SK-N-SH (cell line): ENCODE data around the gene TMEM72. TPM values are rescaled to one million over a fixed set of nuclear protein-coding genes. Genes with fewer than 3 reads are reported as not detected.

ENCODE experiments used
- CTCF ChIA-PET: fragments of 300-600, 350-600 bp; formaldehyde crosslinking; extraction: SDS; loops from one replicate; lab custom pipeline; 2021; lab: Yijun Ruan, JAX
- POLR2A ChIA-PET: fragments of 350-600 bp; sonication (Branson Sonifier 250); formaldehyde crosslinking; extraction: SDS; loops from one replicate; lab custom pipeline; 2020; ENCODE audit warnings: antibody characterized with exemption, inconsistent platforms; lab: Yijun Ruan, JAX
- DNase-seq: peaks from one replicate; pipeline ENCODE4 v3.0.0; 2012
- H2AFZ ChIP-seq: fragments of 200-600 bp; sonication (generic); 2 replicates; pipeline ENCODE4 v1.8.1; 2016; ENCODE audit warnings: antibody characterized with exemption, mild to moderate bottlenecking, low read depth
- H3F3A ChIP-seq: fragments of 200-600 bp; sonication (generic); replicated peaks from 2 replicates; pipeline ENCODE3; 2016; ENCODE audit warnings: antibody characterized with exemption, mild to moderate bottlenecking; ENCODE audit not compliant: insufficient read depth
- H3K27ac ChIP-seq, 2 experiments: fragments of 200-500 bp in 1 of 2; fragments of 200-600 bp in 1 of 2; sonication (Bioruptor generic) in 1 of 2; sonication (generic), shearing (Covaris generic) in 1 of 2; 2 replicates each; pipeline versions ENCODE4 v1.5.1 to v1.6.1; 2014 to 2016; ENCODE audit warnings: low read depth in 2 of 2, inconsistent platforms in 1 of 2, low read length in 1 of 2, mild to moderate bottlenecking in 1 of 2, mixed read lengths in 1 of 2
- H3K27me3 ChIP-seq: fragments of 200-600 bp; sonication (generic), shearing (Covaris generic); 2 replicates; pipeline ENCODE4 v1.6.1; 2016; ENCODE audit warnings: mixed run types; ENCODE audit not compliant: insufficient read depth
- H3K36me3 ChIP-seq, 2 experiments: fragments of 200-500 bp in 1 of 2; fragments of 200-600 bp in 1 of 2; sonication (Bioruptor generic) in 1 of 2; sonication (generic) in 1 of 2; replicated peaks in 1 of 2; 2 replicates each; pipeline versions ENCODE3 to v1.5.1; 2014 to 2016; ENCODE audit warnings: low read length in 1 of 2, mild to moderate bottlenecking in 1 of 2; ENCODE audit not compliant: insufficient read depth in 2 of 2, control insufficient read depth in 1 of 2
- H3K4me1 ChIP-seq, 2 experiments: fragments of 200-500 bp in 1 of 2; fragments of 200-600 bp in 1 of 2; sonication (Bioruptor generic) in 1 of 2; sonication (generic), shearing (Covaris generic) in 1 of 2; 2 replicates each; pipeline versions ENCODE4 v1.5.1 to v1.6.1; 2014 to 2016; ENCODE audit warnings: low read depth in 1 of 2, low read length in 1 of 2, mixed run types in 1 of 2; ENCODE audit not compliant: insufficient read depth in 2 of 2, control insufficient read depth in 1 of 2
- H3K4me2 ChIP-seq: fragments of 200-600 bp; sonication (generic), shearing (Covaris generic); 2 replicates; pipeline ENCODE4 v1.6.1; 2017; ENCODE audit warnings: mixed run types
- H3K4me3 ChIP-seq, 2 experiments: fragments of 200-500 bp in 1 of 2; fragments of 200-600 bp in 1 of 2; sonication (Bioruptor generic) in 1 of 2; sonication (generic), shearing (Covaris generic) in 1 of 2; 2 replicates each; pipeline versions ENCODE4 v1.5.1 to v1.8.1; 2014 to 2016; ENCODE audit warnings: low read depth in 2 of 2, inconsistent platforms in 1 of 2, low read length in 1 of 2, mild to moderate bottlenecking in 1 of 2, mixed read lengths in 1 of 2, moderate library complexity in 1 of 2
- H3K79me2 ChIP-seq: fragments of 200-600 bp; sonication (generic); 2 replicates; pipeline ENCODE4 v1.8.1; 2017; ENCODE audit warnings: mild to moderate bottlenecking; ENCODE audit not compliant: insufficient read depth
- H3K9ac ChIP-seq: fragments of 200-600 bp; sonication (generic); 2 replicates; pipeline ENCODE4 v1.6.1; 2017; ENCODE audit warnings: mixed run types
- H3K9me2 ChIP-seq: fragments of 200-600 bp; sonication (generic); 2 replicates; pipeline ENCODE4 v1.6.1; 2017; ENCODE audit warnings: mixed run types
- H3K9me3 ChIP-seq: fragments of 200-600 bp; sonication (generic); 2 replicates; pipeline ENCODE4 v1.6.1; 2017; ENCODE audit warnings: mixed run types, mild to moderate bottlenecking, moderate library complexity
- H4K20me1 ChIP-seq: fragments of 200-600 bp; sonication (generic); 2 replicates; pipeline ENCODE4 v1.6.1; 2017; ENCODE audit warnings: mild to moderate bottlenecking, mixed run types; ENCODE audit not compliant: insufficient read depth
- CHD2 ChIP-seq: fragments of 150-350 bp; IDR thresholded peaks from 2 replicates; pipeline ENCODE4 v1.6.1; 2018; ENCODE audit warnings: low read length; ENCODE audit not compliant: partially characterized antibody
- ELF1 ChIP-seq: IDR thresholded peaks from 2 replicates; pipeline ENCODE4 v1.4.0; 2012
- EP300 ChIP-seq, 2 experiments: IDR thresholded peaks; 2 replicates each; pipeline versions ENCODE4 v1.4.0 to v1.6.1; 2012; ENCODE audit warnings: borderline replicate concordance in 1 of 2, low read depth in 1 of 2, low read length in 1 of 2
- GABPA ChIP-seq: IDR thresholded peaks from 2 replicates; pipeline ENCODE4 v1.4.0; 2012; ENCODE audit warnings: low read depth, mild to moderate bottlenecking
- MEF2A ChIP-seq: IDR thresholded peaks from 2 replicates; pipeline ENCODE4 v1.4.0; 2012; ENCODE audit warnings: low read depth, borderline replicate concordance
- NFIC ChIP-seq: IDR thresholded peaks from 2 replicates; pipeline ENCODE4 v1.4.0; 2012; ENCODE audit warnings: borderline replicate concordance
- POLR2AphosphoS5 ChIP-seq: IDR thresholded peaks from 2 replicates; pipeline ENCODE4 v1.6.1; 2012; ENCODE audit warnings: low read depth, low read length
- RCOR1 ChIP-seq: fragments of 150-350 bp; IDR thresholded peaks from 2 replicates; pipeline ENCODE4 v1.6.1; 2017; ENCODE audit warnings: antibody characterized with exemption, low read length
- RFX5 ChIP-seq: IDR thresholded peaks from 2 replicates; pipeline ENCODE4 v1.6.1; 2012; ENCODE audit warnings: mild to moderate bottlenecking, improper control_type of control experiment, low read length
- RXRA ChIP-seq: IDR thresholded peaks from 2 replicates; pipeline ENCODE4 v1.4.0; 2012; ENCODE audit warnings: low read depth, mild to moderate bottlenecking, borderline replicate concordance
- SIN3A ChIP-seq: IDR thresholded peaks from 2 replicates; pipeline ENCODE4 v1.6.1; 2012; ENCODE audit warnings: low read depth, mild to moderate bottlenecking, low read length, moderate library complexity, borderline replicate concordance
- TCF12 ChIP-seq: IDR thresholded peaks from 2 replicates; pipeline ENCODE4 v1.4.0; 2012
- WGBS: methylation state at CpG from one replicate; pipeline ENCODE4 v1.1.6; 2017; ENCODE audit warnings: low lambda C conversion rate; 5-methylcytosine and 5-hydroxymethylcytosine counted together
- polyA plus RNA-seq, 3 experiments: library from polyadenylated mRNA; depleted of rRNA; stranded (reverse); fragments of >200 nt; gene quantifications; 2 replicates each; pipeline ENCODE4 v1.2.3, GENCODE V29; 2012
- TF ChIP-seq, protein P1 (sequence below): IDR thresholded peaks from 2 replicates; pipeline ENCODE4 v1.4.0; 2012; ENCODE audit warnings: low read depth, borderline replicate concordance
- TF ChIP-seq, protein P2 (sequence below): IDR thresholded peaks from 2 replicates; pipeline ENCODE4 v1.4.0; 2012; ENCODE audit warnings: low read depth
- TF ChIP-seq, protein P3 (sequence below): fragments of 200-600 bp; sonication (generic); IDR thresholded peaks from 2 replicates; pipeline ENCODE4 v1.6.1; 2017; ENCODE audit warnings: antibody characterized with exemption, mild to moderate bottlenecking, moderate library complexity
- TF ChIP-seq, protein P4 (sequence below): IDR thresholded peaks from 2 replicates; pipeline ENCODE4 v1.6.1; 2012; ENCODE audit warnings: mild to moderate bottlenecking, low read depth, low read length, moderate library complexity

TMEM72 gene
- polyA plus RNA-seq, 1 of the 3 experiments (the other 2 are of a cell fraction): not detected

DNA sequence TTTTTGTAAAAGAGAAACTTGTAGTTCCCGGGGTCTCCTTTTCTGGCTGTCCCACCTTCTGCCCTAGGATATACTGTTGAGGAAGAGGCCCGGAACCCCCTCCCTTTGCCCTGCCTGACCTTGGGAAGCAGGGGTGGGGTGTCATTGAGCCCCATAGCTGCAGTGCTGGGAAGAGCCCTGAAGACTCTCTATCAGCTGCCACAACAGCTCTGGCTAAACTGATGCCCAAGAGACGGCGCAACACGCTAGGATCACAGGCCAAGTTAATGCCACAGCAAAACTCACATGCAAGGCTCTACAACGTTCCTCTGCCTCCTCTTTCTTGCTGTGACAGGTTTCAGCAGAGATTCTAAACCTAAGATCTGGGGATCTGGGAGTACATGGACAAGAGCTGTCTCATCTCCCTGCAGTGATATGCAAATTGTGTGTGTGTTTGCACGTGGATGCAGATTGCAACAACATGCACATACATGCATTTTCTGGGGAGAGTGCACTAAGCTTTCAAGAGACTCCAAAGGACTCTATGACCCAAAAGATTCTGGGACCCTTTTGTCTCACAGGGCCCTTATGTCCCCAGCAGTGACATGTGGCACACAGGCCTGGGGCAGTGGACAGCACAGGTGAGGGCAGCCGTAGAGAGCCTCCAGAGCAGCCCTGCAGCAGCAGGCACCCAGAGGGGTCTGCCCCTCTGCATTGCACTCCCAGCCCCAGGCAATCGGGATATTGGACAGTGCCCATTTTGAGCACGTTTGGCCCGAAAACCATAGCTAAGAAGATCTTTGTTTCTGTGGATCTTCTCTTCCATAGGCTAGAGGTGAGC, 51.0 kb downstream of the TMEM72 start:
- no peaks in the 10 kb centered on the region for H3K9me3 ChIP-seq
- H3K4me1 ChIP-seq: peaks cover 19 to 34% of the 10 kb centered on the region in 2 experiments; a peak in 3 of 4 replicates
- TF ChIP-seq GABPA (no peak), POLR2AphosphoS5 (no peak), RXRA (no peak), EP300 (IDR thresholded peaks at IDR 0.05; ENCODE audit: borderline replicate concordance in 1 of 2, low read depth in 1 of 2, low read length in 1 of 2) (no peak), NFIC (no peak), MEF2A (no peak), RCOR1 (no peak), SIN3A (no peak)
- TF ChIP-seq, protein P1, sequence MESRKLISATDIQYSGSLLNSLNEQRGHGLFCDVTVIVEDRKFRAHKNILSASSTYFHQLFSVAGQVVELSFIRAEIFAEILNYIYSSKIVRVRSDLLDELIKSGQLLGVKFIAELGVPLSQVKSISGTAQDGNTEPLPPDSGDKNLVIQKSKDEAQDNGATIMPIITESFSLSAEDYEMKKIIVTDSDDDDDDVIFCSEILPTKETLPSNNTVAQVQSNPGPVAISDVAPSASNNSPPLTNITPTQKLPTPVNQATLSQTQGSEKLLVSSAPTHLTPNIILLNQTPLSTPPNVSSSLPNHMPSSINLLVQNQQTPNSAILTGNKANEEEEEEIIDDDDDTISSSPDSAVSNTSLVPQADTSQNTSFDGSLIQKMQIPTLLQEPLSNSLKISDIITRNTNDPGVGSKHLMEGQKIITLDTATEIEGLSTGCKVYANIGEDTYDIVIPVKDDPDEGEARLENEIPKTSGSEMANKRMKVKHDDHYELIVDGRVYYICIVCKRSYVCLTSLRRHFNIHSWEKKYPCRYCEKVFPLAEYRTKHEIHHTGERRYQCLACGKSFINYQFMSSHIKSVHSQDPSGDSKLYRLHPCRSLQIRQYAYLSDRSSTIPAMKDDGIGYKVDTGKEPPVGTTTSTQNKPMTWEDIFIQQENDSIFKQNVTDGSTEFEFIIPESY: no peak
- TF ChIP-seq, protein P2, sequence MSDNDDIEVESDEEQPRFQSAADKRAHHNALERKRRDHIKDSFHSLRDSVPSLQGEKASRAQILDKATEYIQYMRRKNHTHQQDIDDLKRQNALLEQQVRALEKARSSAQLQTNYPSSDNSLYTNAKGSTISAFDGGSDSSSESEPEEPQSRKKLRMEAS: no peak
- TF ChIP-seq, all 33 proteins: peak for 0
- Histone ChIP-seq H3K4me2 (no peak overlapping the region), H3K27ac (no peak overlapping the region), H4K20me1 (no peaks in the 10 kb centered on the region), H3F3A (no peaks in the 10 kb centered on the region), H3K79me2 (peaks cover 7% of the 10 kb centered on the region; the same call in 1 of the 2 replicates), H3K4me3 (no peak overlapping the region), H3K27me3 (no peaks in the 10 kb centered on the region), H2AFZ (no peak overlapping the region), H3K9ac (no peak overlapping the region), H3K36me3 (no peaks in the 10 kb centered on the region), H3K9me2 (no peaks in the 10 kb centered on the region)
- 79% methylated on average over 10 of the region's 11 CpGs for WGBS
- ChIA-PET CTCF (interaction anchor here (1.3 to 9.6 kb wide), 4 partner anchors 13 to 28 kb away, joined by 3 to 81 read pairs (median 6); no protein-coding TSS in a partner anchor), POLR2A (no interaction called here)
- no peak for DNase-seq

DNA sequence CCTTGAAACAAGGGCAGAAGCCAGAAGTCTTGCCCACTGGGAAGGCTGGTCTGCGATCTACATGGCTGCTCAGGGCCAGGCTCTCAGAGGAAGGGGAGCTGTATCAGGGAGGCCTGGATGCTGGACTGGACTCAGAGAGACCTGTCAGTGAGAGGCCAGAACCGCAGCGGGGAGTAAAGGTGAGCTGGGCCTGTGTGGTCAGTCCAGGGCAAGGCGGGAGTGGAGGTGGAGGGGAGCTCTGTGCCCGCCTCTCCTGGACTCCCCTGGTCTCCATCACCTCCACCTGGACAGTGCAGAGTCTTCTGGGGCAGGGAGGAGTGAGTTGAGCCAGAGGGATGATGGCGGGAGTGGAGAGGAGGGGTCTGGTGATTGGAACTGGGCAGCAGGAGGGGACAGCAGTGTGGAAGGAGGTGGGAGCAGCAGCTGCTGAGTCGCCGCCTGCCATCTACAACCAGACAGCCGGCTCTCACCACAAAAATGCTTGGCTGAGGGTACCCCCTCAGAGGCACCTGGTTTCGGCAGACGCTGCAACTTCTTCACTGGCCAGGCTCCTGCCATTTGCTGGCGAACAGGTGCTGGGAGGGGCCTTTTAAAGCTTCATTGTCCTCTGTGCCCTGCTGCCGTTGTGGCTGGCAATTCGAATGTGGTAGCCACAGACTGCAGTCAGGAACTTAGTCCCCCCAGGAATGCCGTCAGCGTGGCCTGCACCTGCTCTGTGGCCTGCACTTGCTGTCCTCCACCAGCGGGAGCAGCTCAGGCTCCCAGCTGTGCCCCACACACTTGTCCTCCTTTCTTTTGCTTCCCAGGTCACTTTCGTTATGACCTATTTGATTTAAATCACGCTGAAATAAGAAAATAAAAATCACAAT, 52.0 kb downstream of the TMEM72 start:
- Histone ChIP-seq H3K4me2 (0 out of 2 replicates have a peak overlapping the region, but pooled peaks have one; percentile 37), H3K4me1 (peaks cover 17 to 33% of the 10 kb centered on the region in 2 experiments; a peak in 3 of 4 replicates), H3K27ac (no peak overlapping the region; a peak in 1 of 4 replicates), H3K9me2 (no peaks in the 10 kb centered on the region), H3F3A (no peaks in the 10 kb centered on the region), H4K20me1 (no peaks in the 10 kb centered on the region), H2AFZ (no peak overlapping the region), H3K79me2 (peaks cover 7% of the 10 kb centered on the region; the same call in 1 of the 2 replicates), H3K9me3 (no peaks in the 10 kb centered on the region), H3K27me3 (no peaks in the 10 kb centered on the region), H3K4me3 (no peak overlapping the region), H3K36me3 (no peaks in the 10 kb centered on the region), H3K9ac (no peak overlapping the region)
- POLR2A ChIA-PET: no interaction called here
- CTCF ChIA-PET: interaction anchor here (0.7 to 9.6 kb wide), 7 partner anchors 10 to 32 kb away, joined by 3 to 81 read pairs (median 5); partner anchors contain the start of gene DEPP1
- 90% methylated on average over 17 of the region's 19 CpGs for WGBS
- no peak for DNase-seq
- no peak for TF ChIP-seq GABPA
- TF ChIP-seq RFX5: no peak
- no peak for TF ChIP-seq CHD2
- TF ChIP-seq ELF1: no peak
- TF ChIP-seq, protein P3, sequence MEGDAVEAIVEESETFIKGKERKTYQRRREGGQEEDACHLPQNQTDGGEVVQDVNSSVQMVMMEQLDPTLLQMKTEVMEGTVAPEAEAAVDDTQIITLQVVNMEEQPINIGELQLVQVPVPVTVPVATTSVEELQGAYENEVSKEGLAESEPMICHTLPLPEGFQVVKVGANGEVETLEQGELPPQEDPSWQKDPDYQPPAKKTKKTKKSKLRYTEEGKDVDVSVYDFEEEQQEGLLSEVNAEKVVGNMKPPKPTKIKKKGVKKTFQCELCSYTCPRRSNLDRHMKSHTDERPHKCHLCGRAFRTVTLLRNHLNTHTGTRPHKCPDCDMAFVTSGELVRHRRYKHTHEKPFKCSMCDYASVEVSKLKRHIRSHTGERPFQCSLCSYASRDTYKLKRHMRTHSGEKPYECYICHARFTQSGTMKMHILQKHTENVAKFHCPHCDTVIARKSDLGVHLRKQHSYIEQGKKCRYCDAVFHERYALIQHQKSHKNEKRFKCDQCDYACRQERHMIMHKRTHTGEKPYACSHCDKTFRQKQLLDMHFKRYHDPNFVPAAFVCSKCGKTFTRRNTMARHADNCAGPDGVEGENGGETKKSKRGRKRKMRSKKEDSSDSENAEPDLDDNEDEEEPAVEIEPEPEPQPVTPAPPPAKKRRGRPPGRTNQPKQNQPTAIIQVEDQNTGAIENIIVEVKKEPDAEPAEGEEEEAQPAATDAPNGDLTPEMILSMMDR: peak; percentile 28
- TF ChIP-seq, protein P4, sequence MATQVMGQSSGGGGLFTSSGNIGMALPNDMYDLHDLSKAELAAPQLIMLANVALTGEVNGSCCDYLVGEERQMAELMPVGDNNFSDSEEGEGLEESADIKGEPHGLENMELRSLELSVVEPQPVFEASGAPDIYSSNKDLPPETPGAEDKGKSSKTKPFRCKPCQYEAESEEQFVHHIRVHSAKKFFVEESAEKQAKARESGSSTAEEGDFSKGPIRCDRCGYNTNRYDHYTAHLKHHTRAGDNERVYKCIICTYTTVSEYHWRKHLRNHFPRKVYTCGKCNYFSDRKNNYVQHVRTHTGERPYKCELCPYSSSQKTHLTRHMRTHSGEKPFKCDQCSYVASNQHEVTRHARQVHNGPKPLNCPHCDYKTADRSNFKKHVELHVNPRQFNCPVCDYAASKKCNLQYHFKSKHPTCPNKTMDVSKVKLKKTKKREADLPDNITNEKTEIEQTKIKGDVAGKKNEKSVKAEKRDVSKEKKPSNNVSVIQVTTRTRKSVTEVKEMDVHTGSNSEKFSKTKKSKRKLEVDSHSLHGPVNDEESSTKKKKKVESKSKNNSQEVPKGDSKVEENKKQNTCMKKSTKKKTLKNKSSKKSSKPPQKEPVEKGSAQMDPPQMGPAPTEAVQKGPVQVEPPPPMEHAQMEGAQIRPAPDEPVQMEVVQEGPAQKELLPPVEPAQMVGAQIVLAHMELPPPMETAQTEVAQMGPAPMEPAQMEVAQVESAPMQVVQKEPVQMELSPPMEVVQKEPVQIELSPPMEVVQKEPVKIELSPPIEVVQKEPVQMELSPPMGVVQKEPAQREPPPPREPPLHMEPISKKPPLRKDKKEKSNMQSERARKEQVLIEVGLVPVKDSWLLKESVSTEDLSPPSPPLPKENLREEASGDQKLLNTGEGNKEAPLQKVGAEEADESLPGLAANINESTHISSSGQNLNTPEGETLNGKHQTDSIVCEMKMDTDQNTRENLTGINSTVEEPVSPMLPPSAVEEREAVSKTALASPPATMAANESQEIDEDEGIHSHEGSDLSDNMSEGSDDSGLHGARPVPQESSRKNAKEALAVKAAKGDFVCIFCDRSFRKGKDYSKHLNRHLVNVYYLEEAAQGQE: no peak
- TF ChIP-seq TCF12: 0 out of 2 replicates have a peak, but pooled peaks have one; percentile 5
- no peak for TF ChIP-seq NFIC
